HG03439 (cell line): Measurements from ENCODE around the gene FBP1.
"Not testable (repeated sequence)": the region's sequence is repeated elsewhere in the genome, so short reads cannot be mapped to it uniquely, and the experiment has no call there.

Experiments used
- ATAC-seq: cut with Tn5 transposase; IDR thresholded peaks from one replicate; pipeline ENCODE4 v1.9.1; 2021; ENCODE audit warnings: mild to moderate bottlenecking, moderate library complexity; ENCODE audit not compliant: unreplicated experiment

Gene FBP1

DNA sequence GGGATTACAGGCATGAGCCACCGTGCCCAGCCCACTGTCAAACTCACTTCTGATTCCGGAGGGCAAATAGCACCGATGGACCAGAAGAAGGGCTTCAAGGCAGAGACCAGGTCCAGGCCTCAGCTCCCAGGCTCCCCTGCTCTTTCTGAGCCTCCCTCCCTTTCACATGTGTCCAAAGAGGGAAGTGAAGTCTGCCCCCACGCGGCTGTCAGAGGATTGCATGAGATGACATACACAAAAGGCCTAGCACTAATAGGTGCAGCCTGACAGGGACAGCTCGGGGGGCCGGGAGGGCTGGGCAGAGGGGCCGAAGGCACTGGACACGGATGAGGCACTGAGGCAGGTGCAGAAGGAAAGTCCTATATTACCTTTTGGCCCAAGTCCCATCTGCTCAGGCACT is 16.1 kb downstream of the FBP1 start:
- ATAC-seq = no peak

DNA sequence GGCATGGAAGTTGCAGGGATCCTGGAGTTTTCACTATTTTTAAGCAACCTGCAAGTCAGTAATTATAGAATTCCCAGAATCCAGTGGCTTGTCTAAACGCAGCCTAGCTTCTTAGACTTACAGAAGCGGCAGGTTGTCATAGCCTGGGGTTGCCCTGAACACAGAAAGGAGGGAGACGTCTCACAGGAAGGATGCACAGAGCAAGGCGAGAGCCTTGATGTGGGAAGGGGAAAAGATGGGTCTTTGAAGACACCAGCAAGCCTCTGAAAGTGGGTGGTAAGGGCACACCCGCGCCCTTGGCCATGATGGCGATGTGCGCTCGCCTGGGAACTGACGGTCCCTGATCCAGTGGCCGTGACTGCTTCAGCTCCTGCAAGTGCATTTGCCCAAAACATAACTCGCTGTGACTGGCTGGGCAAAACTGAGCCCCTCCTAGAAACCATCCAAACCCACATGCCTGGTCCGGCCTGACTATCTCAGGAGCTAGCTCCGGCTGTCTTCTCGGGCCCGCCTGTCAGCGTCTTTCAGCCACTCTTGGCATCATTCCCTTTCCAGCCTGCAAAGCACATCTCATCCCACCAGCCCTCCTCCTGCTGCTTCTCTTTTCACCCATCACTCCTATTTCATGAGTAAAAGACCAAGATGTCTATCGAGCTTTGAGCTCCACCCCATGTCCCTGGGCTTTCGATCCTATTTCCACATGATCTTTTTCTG is 17.1 kb downstream of the FBP1 start:
- no peak for ATAC-seq

DNA sequence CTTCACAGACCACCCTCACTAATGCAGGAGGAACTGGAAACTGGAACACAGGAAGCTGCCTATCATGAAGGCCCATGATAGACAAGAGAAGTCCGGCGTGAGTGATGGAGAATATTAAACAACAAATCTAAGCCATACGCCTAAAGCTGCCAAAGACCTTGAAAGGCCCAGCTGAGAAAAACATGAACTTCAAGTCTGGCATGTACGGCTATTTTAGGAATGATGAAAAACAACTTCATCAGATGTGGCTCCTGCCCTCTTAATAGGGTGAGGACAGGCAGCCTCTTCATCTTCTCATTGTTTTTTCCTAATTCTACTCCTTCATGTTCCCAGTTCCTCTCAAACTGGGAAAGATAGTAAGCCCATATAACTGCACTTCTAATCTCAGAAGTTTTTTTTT is 20.3 kb downstream of the FBP1 start:
- ATAC-seq = no peak

DNA sequence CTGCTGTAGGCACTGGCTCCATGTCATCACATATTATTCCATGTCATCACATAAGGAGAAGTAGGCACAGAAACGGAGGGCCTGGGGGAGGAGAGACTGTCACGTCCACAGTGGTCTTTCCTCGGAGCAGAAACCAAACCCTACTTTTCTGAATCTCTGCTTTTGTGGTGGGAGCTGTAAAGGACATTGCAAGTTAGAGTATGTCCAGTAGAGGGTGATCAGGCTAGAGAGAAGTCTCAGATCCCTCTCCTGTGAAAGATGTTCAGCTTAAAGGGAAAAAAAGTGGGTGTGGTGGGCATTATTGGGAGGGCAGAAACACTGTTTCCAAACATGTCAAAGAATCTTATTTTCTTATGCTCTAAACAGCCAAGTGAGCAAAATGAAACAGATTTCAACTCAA is 26.3 kb downstream of the FBP1 start:
- ATAC-seq = no peak

DNA sequence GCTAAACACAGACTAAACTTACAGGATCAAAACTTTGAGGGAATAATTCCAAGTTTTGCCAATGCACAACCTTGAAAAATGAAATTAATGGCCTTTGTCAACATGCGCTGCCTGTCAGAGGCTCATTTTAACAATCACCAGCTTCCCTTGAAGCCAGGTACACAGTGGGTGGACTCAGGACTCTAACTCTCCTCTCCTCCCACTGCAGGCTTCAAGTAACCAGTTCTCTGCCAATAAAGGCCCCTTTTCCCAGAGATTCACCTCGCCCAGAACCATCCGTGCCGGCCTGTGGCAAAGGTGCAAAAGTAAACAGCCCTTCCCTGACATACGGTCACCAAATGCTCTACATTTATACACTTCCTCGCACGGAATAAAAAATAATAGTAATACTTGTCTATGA is 27.2 kb downstream of the FBP1 start:
- no peak for ATAC-seq

GRCh38 chr9:94611638-94612068 is 27.7 kb downstream of the FBP1 start:
- no peak for ATAC-seq

GRCh38 chr9:94610181-94610606 is 29.1 kb downstream of the FBP1 start:
- no peak for ATAC-seq

GRCh38 chr9:94607423-94607691 is 32.0 kb downstream of the FBP1 start:
- ATAC-seq = no peak

GRCh38 chr9:94606646-94607422 is 32.5 kb downstream of the FBP1 start:
- no peak for ATAC-seq

DNA sequence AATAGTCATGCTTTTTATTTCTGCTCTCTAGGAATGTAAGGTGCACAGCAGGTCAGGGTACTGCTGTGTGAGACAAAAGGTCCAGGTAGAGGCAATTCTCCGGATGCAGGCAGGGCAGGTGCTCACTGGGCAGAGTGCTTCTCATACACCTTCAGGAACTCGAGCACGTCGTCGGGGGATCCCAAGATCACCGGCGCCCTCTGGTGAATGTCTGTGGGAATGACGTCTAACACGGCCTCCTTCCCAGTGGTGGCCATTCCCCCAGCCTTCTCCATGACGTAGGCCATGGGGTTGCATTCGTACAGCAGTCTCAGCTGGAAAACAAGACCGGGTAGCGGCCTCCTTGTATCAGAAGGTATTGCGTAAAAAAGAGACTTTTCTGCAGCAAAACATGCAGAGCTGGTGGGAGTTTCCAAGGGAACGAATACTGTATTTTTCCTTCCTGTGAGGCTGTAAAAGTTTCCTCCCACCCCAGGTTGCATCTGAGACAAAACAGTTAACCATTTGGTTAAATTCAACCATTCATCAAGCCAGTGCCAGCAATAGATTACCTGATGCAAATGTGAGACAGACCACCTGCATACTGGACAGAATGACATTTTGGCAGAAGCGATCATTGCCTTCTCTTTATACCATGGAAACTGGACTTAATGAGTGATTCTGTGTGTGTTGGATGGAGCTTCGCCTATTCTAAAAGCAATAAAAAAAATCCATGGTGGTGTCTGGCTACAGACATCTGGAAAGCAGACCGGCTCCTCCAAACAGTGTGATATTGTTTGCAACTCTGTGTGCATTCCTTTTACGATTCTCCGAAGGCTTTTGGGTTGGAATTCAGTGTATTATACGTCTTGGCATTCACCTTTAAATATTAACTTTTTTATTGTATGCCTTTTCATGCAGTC is 35.8 kb downstream of the FBP1 start:
- ATAC-seq = no peak

GRCh38 chr9:94602666-94603065 is 36.7 kb downstream of the FBP1 start:
- ATAC-seq = no peak

- no peak for ATAC-seq
These were observed 38.6 kb downstream of the FBP1 start for GRCh38 chr9:94600715-94601114.

GRCh38 chr9:94600258-94600657 is 39.1 kb downstream of the FBP1 start:
- no peak for ATAC-seq

DNA sequence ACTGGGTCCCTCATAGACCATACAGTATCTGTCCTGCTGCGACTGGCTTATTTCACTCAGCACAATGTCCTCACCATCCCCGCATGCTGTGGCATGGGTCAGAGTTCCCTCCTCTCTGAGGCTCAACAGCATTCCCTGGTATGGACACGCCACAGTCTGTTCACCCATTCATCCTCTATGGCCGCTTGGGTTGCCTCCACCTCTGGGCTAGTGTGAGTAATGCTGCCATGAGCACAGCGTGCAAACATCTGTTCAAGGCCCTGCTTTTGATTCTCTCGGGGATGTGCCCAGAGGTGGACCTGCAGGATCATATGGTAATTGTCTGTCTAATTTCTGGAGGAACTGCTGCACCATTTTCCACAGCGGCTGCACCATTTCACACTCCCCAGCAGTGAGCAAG is 40.2 kb downstream of the FBP1 start:
- no peak for ATAC-seq

DNA sequence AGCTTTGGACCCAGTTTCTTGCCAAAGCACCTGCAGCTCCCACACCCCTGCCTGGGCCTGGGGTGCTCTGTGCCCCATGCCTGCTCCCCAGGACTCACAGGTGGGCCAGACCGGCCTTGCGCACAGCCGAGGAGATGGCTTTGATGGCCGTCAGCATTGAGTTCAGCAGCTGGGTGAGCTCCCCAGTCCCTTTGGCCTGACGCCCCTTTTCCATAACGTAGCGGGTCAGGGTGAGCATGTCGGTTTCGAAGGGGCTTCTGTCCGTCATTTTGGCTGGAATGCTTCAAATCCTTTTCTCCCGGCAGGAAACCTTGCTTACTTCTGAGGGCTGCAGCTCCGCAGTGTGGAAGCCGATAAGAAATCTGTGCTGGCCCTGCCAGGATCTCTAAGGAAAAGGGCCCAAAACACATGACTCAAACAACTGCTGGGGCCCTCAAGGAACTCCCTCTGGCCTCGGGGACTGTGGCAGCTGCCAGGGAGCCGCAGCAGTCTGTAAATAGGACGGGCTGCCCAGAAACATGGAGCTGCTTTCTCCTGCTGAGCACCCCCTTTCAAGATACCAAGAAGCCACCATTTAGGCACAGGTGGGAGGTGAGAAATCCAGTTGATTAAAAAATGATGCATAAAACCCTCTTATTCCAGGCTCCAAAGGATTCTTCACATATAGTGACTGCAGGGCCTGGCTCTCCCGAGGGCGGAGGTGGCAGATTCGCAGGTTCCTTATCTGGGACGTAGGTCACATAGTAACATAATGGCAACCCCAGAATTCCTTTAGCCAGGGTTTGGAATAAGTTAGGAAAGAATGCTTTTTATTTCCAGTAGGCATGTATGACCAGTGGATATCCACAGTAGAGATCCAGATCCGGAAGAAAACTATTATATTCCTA is 45.6 kb downstream of the FBP1 start, which contains the start of gene FBP2:
TSS of gene FBP2 (minus strand) at position 366 of the 887 bp plus-strand sequence. CDS start at position 268, 98 bp downstream.
- no peak for ATAC-seq

DNA sequence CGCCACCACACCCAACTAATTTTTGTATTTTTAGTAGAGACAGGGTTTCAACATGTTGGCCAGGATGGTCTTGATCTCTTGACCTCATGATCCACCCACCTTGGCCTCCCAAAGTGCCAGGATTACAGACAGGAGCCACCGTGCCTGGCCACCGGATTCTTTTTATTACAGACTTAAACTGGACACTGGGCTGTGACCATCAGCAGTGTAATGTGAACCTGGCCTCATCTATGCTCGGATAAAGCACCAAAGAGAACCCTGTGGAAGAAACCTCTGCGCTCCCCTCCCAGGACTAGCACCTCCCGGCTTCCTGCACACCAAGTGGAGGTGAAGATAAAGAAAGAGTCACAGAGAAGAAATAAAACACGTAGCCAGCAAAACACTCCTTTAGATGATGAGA is 46.6 kb downstream of the FBP1 start:
- ATAC-seq = not testable (repeated sequence)

GRCh38 chr9:94591876-94592275 is 47.4 kb downstream of the FBP1 start:
- no peak for ATAC-seq

- ATAC-seq = not testable (repeated sequence)
These were observed 48.2 kb downstream of the FBP1 start for GRCh38 chr9:94591046-94591545.

- ATAC-seq = no peak
These were observed 50.6 kb downstream of the FBP1 start for GRCh38 chr9:94588681-94589080.

DNA sequence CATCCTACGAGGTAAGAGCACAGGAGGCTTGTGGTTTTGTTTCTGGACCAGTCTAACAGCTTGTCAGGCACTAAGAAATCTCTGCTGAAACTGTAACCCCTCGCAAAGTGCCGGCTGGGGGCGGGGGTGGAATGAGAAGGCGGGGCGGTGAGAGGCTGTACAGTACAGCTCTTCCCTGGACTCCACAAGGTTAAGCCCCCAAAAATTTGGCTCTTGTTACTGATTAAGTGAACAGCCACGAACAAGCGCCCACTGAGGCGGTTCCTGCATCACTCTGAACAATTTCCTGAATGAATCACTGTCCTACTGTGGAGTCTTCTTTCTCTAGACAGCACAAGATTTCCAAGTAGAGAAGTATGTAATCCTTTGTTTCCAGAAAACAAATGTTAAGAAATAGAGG is 52.5 kb downstream of the FBP1 start:
- no peak for ATAC-seq
